ENCODE results near the gene RNF20. TPM values are rescaled to one million over a fixed set of nuclear protein-coding genes. Genes with fewer than 3 reads are reported as not detected.
"Not testable (repeated sequence)": the region's sequence is repeated elsewhere in the genome, so short reads cannot be mapped to it uniquely, and the experiment has no call there.

The RNF20 gene
- polyA plus RNA-seq, 1 of the 3 experiments (the other 2 are of a cell fraction): 16.0 TPM

DNA sequence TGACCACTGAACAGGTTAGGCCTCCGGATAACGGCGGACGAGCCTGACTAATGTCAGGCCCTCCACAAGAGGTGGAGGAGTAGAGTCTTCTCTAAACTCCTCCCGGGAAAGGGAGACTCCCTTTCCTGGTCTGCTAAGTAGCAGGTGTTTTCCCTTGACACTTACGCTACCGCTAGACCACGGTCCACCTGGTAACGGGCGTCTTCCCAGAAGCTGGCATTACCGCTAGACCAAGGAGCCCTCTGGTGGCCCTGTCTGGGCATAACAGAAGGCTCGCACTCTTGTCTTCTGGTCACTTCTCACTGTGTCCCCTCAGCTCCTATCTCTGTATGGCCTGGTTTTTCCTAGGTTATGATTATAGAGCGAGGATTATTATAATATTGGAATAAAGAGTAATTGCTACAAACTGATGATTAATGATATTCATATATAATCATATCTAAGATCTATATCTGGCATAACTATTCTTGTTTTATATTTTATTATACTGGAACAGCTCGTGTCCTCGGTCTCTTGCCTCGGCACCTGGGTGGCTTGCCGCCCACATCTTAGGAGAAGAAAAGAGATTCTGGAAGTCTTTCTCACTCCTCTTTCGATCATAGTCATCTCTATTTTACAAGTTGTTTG lies 15.9 kb downstream of the RNF20 start:
- H4K20me1 ChIP-seq (ENCODE audit: insufficient read depth); H3K4me3 ChIP-seq (ENCODE audit: low read depth in 2 of 2, low read length in 1 of 2); H3K27me3 ChIP-seq (ENCODE audit: insufficient read depth); POLR2A ChIA-PET; H3K27ac ChIP-seq (ENCODE audit: low read depth in 2 of 2, low read length in 1 of 2); H3K4me1 ChIP-seq (ENCODE audit: control insufficient read depth in 1 of 2, insufficient read depth in 2 of 2, low read depth in 1 of 2, low read length in 1 of 2); H3K79me2 ChIP-seq (ENCODE audit: insufficient read depth); H3F3A ChIP-seq (replicated peaks; ENCODE audit: insufficient read depth); H2AFZ ChIP-seq (ENCODE audit: low read depth); H3K4me2 ChIP-seq; H3K9me2 ChIP-seq; H3K9ac ChIP-seq; H3K9me3 ChIP-seq; DNase-seq: not testable (repeated sequence)
- CTCF ChIA-PET: interaction anchor here (1.8 kb wide), 1 partner anchor 14 kb away, joined by 7 read pairs; no protein-coding TSS in a partner anchor
- peaks cover 83 to 91% of the 10 kb centered on the region in 2 experiments for H3K36me3 ChIP-seq (replicated peaks in 1 of 2; ENCODE audit: control insufficient read depth in 1 of 2, insufficient read depth in 2 of 2, low read length in 1 of 2)
- TF ChIP-seq, protein P1, sequence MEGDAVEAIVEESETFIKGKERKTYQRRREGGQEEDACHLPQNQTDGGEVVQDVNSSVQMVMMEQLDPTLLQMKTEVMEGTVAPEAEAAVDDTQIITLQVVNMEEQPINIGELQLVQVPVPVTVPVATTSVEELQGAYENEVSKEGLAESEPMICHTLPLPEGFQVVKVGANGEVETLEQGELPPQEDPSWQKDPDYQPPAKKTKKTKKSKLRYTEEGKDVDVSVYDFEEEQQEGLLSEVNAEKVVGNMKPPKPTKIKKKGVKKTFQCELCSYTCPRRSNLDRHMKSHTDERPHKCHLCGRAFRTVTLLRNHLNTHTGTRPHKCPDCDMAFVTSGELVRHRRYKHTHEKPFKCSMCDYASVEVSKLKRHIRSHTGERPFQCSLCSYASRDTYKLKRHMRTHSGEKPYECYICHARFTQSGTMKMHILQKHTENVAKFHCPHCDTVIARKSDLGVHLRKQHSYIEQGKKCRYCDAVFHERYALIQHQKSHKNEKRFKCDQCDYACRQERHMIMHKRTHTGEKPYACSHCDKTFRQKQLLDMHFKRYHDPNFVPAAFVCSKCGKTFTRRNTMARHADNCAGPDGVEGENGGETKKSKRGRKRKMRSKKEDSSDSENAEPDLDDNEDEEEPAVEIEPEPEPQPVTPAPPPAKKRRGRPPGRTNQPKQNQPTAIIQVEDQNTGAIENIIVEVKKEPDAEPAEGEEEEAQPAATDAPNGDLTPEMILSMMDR (IDR thresholded peaks at IDR 0.05): peak; percentile 60
- WGBS (ENCODE audit: low lambda C conversion rate): 84% methylated on average over 18 of the region's 18 CpGs

DNA sequence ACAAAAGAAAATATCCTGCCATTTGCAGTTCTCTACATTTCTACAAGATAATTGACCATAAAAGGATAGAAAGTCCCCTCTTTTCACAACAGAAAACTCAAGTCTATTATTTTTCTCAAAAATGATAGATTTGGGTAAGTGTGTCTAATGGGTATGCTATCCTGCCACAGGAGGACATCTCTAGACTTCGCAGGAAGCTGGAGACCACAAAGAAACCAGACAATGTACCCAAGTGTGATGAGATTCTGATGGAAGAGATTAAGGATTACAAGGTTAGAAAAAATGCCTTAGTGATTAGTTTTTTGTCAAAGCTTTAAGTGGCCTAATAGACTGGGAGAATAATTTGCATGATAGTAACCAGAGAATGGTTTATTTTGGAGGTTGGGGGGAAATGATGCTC lies 28.1 kb downstream of the RNF20 start:
- H3K36me3 ChIP-seq (replicated peaks in 1 of 2; ENCODE audit: control insufficient read depth in 1 of 2, insufficient read depth in 2 of 2, low read length in 1 of 2): peaks cover 83 to 93% of the 10 kb centered on the region in 2 experiments
- no peak for DNase-seq
- no peak overlapping the region for H3K4me3 ChIP-seq (ENCODE audit: low read depth in 2 of 2, low read length in 1 of 2)
- no peaks in the 10 kb centered on the region for H3K9me3 ChIP-seq
- 96% methylated on average over 1 of the region's 1 CpG for WGBS (ENCODE audit: low lambda C conversion rate)
- H3K27me3 ChIP-seq (ENCODE audit: insufficient read depth): no peaks in the 10 kb centered on the region
- TF ChIP-seq TEAD4 (IDR thresholded peaks at IDR 0.05; ENCODE audit: borderline replicate concordance, insufficient read depth) (no peak), NFIC (IDR thresholded peaks at IDR 0.05; ENCODE audit: borderline replicate concordance) (no peak), YY1 (IDR thresholded peaks at IDR 0.05; ENCODE audit: low read depth) (no peak), TCF12 (IDR thresholded peaks at IDR 0.05) (no peak), RAD21 (IDR thresholded peaks at IDR 0.05; ENCODE audit: low read length) (no peak), RXRA (IDR thresholded peaks at IDR 0.05; ENCODE audit: borderline replicate concordance, low read depth) (no peak), EZH2phosphoT487 (IDR thresholded peaks at IDR 0.05; ENCODE audit: borderline replicate concordance, low read depth) (no peak), RCOR1 (IDR thresholded peaks at IDR 0.05; ENCODE audit: low read length) (no peak), NRF1 (IDR thresholded peaks at IDR 0.05; ENCODE audit: low read depth, low read length) (no peak), FOSL2 (IDR thresholded peaks at IDR 0.05; ENCODE audit: borderline replicate concordance, low read depth) (no peak), SMC3 (IDR thresholded peaks at IDR 0.05; ENCODE audit: low read depth, low read length) (no peak), EP300 (IDR thresholded peaks at IDR 0.05; ENCODE audit: borderline replicate concordance in 1 of 2, low read depth in 1 of 2, low read length in 1 of 2) (no peak)
- TF ChIP-seq, protein P2, sequence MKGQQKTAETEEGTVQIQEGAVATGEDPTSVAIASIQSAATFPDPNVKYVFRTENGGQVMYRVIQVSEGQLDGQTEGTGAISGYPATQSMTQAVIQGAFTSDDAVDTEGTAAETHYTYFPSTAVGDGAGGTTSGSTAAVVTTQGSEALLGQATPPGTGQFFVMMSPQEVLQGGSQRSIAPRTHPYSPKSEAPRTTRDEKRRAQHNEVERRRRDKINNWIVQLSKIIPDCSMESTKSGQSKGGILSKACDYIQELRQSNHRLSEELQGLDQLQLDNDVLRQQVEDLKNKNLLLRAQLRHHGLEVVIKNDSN (IDR thresholded peaks at IDR 0.05; ENCODE audit: borderline replicate concordance, low read depth): no peak
- TF ChIP-seq, protein P3, sequence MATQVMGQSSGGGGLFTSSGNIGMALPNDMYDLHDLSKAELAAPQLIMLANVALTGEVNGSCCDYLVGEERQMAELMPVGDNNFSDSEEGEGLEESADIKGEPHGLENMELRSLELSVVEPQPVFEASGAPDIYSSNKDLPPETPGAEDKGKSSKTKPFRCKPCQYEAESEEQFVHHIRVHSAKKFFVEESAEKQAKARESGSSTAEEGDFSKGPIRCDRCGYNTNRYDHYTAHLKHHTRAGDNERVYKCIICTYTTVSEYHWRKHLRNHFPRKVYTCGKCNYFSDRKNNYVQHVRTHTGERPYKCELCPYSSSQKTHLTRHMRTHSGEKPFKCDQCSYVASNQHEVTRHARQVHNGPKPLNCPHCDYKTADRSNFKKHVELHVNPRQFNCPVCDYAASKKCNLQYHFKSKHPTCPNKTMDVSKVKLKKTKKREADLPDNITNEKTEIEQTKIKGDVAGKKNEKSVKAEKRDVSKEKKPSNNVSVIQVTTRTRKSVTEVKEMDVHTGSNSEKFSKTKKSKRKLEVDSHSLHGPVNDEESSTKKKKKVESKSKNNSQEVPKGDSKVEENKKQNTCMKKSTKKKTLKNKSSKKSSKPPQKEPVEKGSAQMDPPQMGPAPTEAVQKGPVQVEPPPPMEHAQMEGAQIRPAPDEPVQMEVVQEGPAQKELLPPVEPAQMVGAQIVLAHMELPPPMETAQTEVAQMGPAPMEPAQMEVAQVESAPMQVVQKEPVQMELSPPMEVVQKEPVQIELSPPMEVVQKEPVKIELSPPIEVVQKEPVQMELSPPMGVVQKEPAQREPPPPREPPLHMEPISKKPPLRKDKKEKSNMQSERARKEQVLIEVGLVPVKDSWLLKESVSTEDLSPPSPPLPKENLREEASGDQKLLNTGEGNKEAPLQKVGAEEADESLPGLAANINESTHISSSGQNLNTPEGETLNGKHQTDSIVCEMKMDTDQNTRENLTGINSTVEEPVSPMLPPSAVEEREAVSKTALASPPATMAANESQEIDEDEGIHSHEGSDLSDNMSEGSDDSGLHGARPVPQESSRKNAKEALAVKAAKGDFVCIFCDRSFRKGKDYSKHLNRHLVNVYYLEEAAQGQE (IDR thresholded peaks at IDR 0.05; ENCODE audit: low read depth, low read length): no peak
- TF ChIP-seq, protein P4, sequence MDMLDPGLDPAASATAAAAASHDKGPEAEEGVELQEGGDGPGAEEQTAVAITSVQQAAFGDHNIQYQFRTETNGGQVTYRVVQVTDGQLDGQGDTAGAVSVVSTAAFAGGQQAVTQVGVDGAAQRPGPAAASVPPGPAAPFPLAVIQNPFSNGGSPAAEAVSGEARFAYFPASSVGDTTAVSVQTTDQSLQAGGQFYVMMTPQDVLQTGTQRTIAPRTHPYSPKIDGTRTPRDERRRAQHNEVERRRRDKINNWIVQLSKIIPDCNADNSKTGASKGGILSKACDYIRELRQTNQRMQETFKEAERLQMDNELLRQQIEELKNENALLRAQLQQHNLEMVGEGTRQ (IDR thresholded peaks at IDR 0.05; ENCODE audit: borderline replicate concordance, low read depth, low read length): no peak
- TF ChIP-seq, protein P5, sequence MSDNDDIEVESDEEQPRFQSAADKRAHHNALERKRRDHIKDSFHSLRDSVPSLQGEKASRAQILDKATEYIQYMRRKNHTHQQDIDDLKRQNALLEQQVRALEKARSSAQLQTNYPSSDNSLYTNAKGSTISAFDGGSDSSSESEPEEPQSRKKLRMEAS (IDR thresholded peaks at IDR 0.05; ENCODE audit: low read depth): no peak
- TF ChIP-seq, protein P1 (IDR thresholded peaks at IDR 0.05): no peak
- ChIA-PET CTCF (interaction anchor here (1.9 kb wide), 1 partner anchor 14 kb away, joined by 5 read pairs; no protein-coding TSS in a partner anchor), POLR2A (no interaction called here)
- no peak overlapping the region for H3K27ac ChIP-seq (ENCODE audit: low read depth in 2 of 2, low read length in 1 of 2)
- H3K9ac ChIP-seq: no peak overlapping the region
- no peaks in the 10 kb centered on the region for H3K9me2 ChIP-seq
- no peak overlapping the region for H3K4me2 ChIP-seq
- H3F3A ChIP-seq (replicated peaks; ENCODE audit: insufficient read depth): peaks cover 8% of the 10 kb centered on the region
- no peaks in the 10 kb centered on the region for H3K4me1 ChIP-seq (ENCODE audit: control insufficient read depth in 1 of 2, insufficient read depth in 2 of 2, low read depth in 1 of 2, low read length in 1 of 2)
- no peaks in the 10 kb centered on the region for H4K20me1 ChIP-seq (ENCODE audit: insufficient read depth)
- H3K79me2 ChIP-seq (ENCODE audit: insufficient read depth): peaks cover 18% of the 10 kb centered on the region; the same call in 1 of the 2 replicates
- H2AFZ ChIP-seq (ENCODE audit: low read depth): no peak overlapping the region

Measured in SK-N-SH (cell line).